HG03095 (cell line): ENCODE data around the gene IFT43.

Source experiments
- ATAC-seq: cut with Tn5 transposase; IDR thresholded peaks from one replicate; pipeline ENCODE4 v1.9.1; 2021; ENCODE audit warnings: moderate library complexity; ENCODE audit not compliant: unreplicated experiment

IFT43 gene

GRCh38 chr14:75979648-75980565 lies 5.7 kb upstream of the IFT43 start:
- ATAC-seq: no peak

- no peak for ATAC-seq
Observed at GRCh38 chr14:75980856-75981255, 4.7 kb upstream of the IFT43 start.

- peak; percentile 57 for ATAC-seq
Observed at GRCh38 chr14:75981426-75982265, 3.9 kb upstream of the IFT43 start, which contains the start of gene TGFB3. TSS of gene TGFB3 (minus strand) at chr14:75981995. CDS start at chr14:75980893, 1,102 bp downstream.

GRCh38 chr14:75982266-75983018 lies 3.1 kb upstream of the IFT43 start:
- peak; percentile 27 for ATAC-seq

GRCh38 chr14:75983019-75983358 lies 2.6 kb upstream of the IFT43 start:
- ATAC-seq: no peak

GRCh38 chr14:75984674-75985073 lies 889 bp upstream of the IFT43 start:
- ATAC-seq: no peak

GRCh38 chr14:75986439-75986765 lies 839 bp downstream of the IFT43 start:
- no peak for ATAC-seq

- ATAC-seq: no peak
Observed at GRCh38 chr14:75987201-75987970, 1.8 kb downstream of the IFT43 start.

GRCh38 chr14:75989134-75989533 lies 3.6 kb downstream of the IFT43 start:
- ATAC-seq: no peak

- no peak for ATAC-seq
Observed at GRCh38 chr14:75990297-75990696, 4.7 kb downstream of the IFT43 start.

- no peak for ATAC-seq
Observed at GRCh38 chr14:75991753-75992152, 6.2 kb downstream of the IFT43 start.

GRCh38 chr14:75993567-75994041 lies 8.0 kb downstream of the IFT43 start:
- ATAC-seq: peak; percentile 69

GRCh38 chr14:75995372-75996041 lies 9.9 kb downstream of the IFT43 start:
- no peak for ATAC-seq

- ATAC-seq: no peak
Observed at GRCh38 chr14:75996488-75996887, 10.9 kb downstream of the IFT43 start.

GRCh38 chr14:75999511-76000190 lies 14.1 kb downstream of the IFT43 start:
- ATAC-seq: no peak

GRCh38 chr14:76002383-76002782 lies 16.8 kb downstream of the IFT43 start:
- ATAC-seq: no peak

GRCh38 chr14:76006253-76006652 lies 20.7 kb downstream of the IFT43 start:
- no peak for ATAC-seq

- no peak for ATAC-seq
Observed at GRCh38 chr14:76007379-76007778, 21.8 kb downstream of the IFT43 start.

GRCh38 chr14:76007852-76008251 lies 22.3 kb downstream of the IFT43 start:
- no peak for ATAC-seq
